HEK293 (cell line): ENCODE results near the gene KCTD6.

Experiments
- CTCF ChIA-PET: fragments of 350-600 bp; formaldehyde crosslinking; extraction: SDS; loops from one replicate; lab custom pipeline; 2021; ENCODE audit warnings: antibody characterized with exemption; lab: Yijun Ruan, JAX
- POLR2A ChIA-PET: fragments of 300-600 bp; formaldehyde crosslinking; extraction: SDS; loops from one replicate; lab custom pipeline; 2020; ENCODE audit warnings: antibody characterized with exemption, inconsistent platforms; lab: Yijun Ruan, JAX
- H3K27ac ChIP-seq: fragments of 200-500 bp; sonication (Bioruptor generic); 2 replicates; pipeline ENCODE4 v1.5.1; 2014; ENCODE audit warnings: low read depth, low read length, control low read depth, inconsistent platforms; ENCODE audit errors: extremely low read depth
- H3K36me3 ChIP-seq, 2 experiments: fragments of 200-500 bp in 1 of 2; sonication (Bioruptor generic) in 1 of 2; 1 replicate in 1 of 2; 2 replicates in 1 of 2; pipeline ENCODE4 v1.5.1; 2014 to 2017; ENCODE audit warnings: inconsistent platforms in 2 of 2, low read length in 2 of 2; ENCODE audit not compliant: control insufficient read depth in 2 of 2, insufficient read depth in 1 of 2
- H3K4me1 ChIP-seq: fragments of 200-500 bp; sonication (Bioruptor generic); 2 replicates; pipeline ENCODE4 v1.5.1; 2014; ENCODE audit warnings: mild to moderate bottlenecking, low read length, inconsistent platforms; ENCODE audit not compliant: control insufficient read depth, insufficient read depth
- H3K4me3 ChIP-seq: 2 replicates; pipeline ENCODE4 v1.5.1; 2011; ENCODE audit warnings: low read depth, mild to moderate bottlenecking, control low read depth, low read length, moderate library complexity
- H3K9me3 ChIP-seq: fragments of 200-500 bp; sonication (Bioruptor generic); 2 replicates; pipeline ENCODE4 v1.5.1; 2014; ENCODE audit warnings: low read depth, low read length, inconsistent platforms; ENCODE audit not compliant: control insufficient read depth, insufficient read depth
- AEBP2 ChIP-seq: fragments of 450-650 bp; formaldehyde crosslinking; IDR thresholded peaks from 2 replicates; pipeline ENCODE4 v1.5.1; 2016; ENCODE audit warnings: missing biosample characterization, missing genetic modification characterization, borderline replicate concordance
- REPIN1 ChIP-seq: fragments of 450-650 bp; formaldehyde crosslinking; IDR thresholded peaks from 2 replicates; pipeline ENCODE4 v1.5.1; 2017; ENCODE audit warnings: missing biosample characterization, missing genetic modification characterization, low read depth
- SCRT1 ChIP-seq: fragments of 450-650 bp; formaldehyde crosslinking; IDR thresholded peaks from 2 replicates; pipeline ENCODE4 v1.5.1; 2016; ENCODE audit warnings: missing biosample characterization, missing genetic modification characterization, borderline replicate concordance
- SCRT2 ChIP-seq: fragments of 450-650 bp; formaldehyde crosslinking; IDR thresholded peaks from 2 replicates; pipeline ENCODE4 v1.5.1; 2016; ENCODE audit warnings: missing biosample characterization, missing genetic modification characterization
- ZFHX2 ChIP-seq: fragments of 450-650 bp; formaldehyde crosslinking; conservative IDR thresholded peaks from 2 replicates; pipeline ENCODE4 v1.5.1; 2016; ENCODE audit warnings: missing biosample characterization, missing genetic modification characterization
- ZFP41 ChIP-seq: fragments of 450-650 bp; formaldehyde crosslinking; IDR thresholded peaks from 2 replicates; pipeline ENCODE4 v1.5.1; 2016; ENCODE audit warnings: missing biosample characterization, missing genetic modification characterization, borderline replicate concordance
- ZNF114 ChIP-seq: fragments of 450-650 bp; formaldehyde crosslinking; IDR thresholded peaks from 2 replicates; pipeline ENCODE4 v1.5.0; 2017; ENCODE audit warnings: missing biosample characterization, missing genetic modification characterization
- ZNF133 ChIP-seq: fragments of 450-650 bp; formaldehyde crosslinking; IDR thresholded peaks from 2 replicates; pipeline ENCODE4 v1.5.1; 2016; ENCODE audit warnings: missing biosample characterization, missing genetic modification characterization
- ZNF26 ChIP-seq: fragments of 450-650 bp; formaldehyde crosslinking; IDR thresholded peaks from 2 replicates; pipeline ENCODE4 v1.5.1; 2016; ENCODE audit warnings: missing biosample characterization, missing genetic modification characterization
- ZNF302 ChIP-seq: fragments of 450-650 bp; formaldehyde crosslinking; IDR thresholded peaks from 2 replicates; pipeline ENCODE4 v1.5.1; 2016; ENCODE audit warnings: missing biosample characterization, missing genetic modification characterization, low read depth
- ZNF350 ChIP-seq: fragments of 450-650 bp; formaldehyde crosslinking; IDR thresholded peaks from 2 replicates; pipeline ENCODE4 v1.5.0; 2017; ENCODE audit warnings: missing biosample characterization, mild to moderate bottlenecking, missing genetic modification characterization
- ZNF391 ChIP-seq: fragments of 450-650 bp; formaldehyde crosslinking; IDR thresholded peaks from 2 replicates; pipeline ENCODE4 v1.5.1; 2016; ENCODE audit warnings: low read depth, missing biosample characterization, missing genetic modification characterization, borderline replicate concordance
- ZNF585B ChIP-seq: fragments of 450-650 bp; formaldehyde crosslinking; IDR thresholded peaks from 2 replicates; pipeline ENCODE4 v1.5.1; 2016; ENCODE audit warnings: missing biosample characterization, missing genetic modification characterization
- ZNF596 ChIP-seq: fragments of 450-650 bp; IDR thresholded peaks from 2 replicates; pipeline ENCODE4 v1.5.0; 2018; ENCODE audit warnings: missing biosample characterization, mild to moderate bottlenecking, missing genetic modification characterization, moderate library complexity
- ZNF645 ChIP-seq: fragments of 450-650 bp; formaldehyde crosslinking; IDR thresholded peaks from 2 replicates; pipeline ENCODE4; 2016; ENCODE audit warnings: missing biosample characterization, missing genetic modification characterization
- ZNF747 ChIP-seq: fragments of 450-650 bp; formaldehyde crosslinking; IDR thresholded peaks from 2 replicates; pipeline ENCODE4 v1.5.1; 2016; ENCODE audit warnings: missing biosample characterization, missing genetic modification characterization
- TF ChIP-seq, protein P1 (sequence below): fragments of 450-650 bp; formaldehyde crosslinking; IDR thresholded peaks from 2 replicates; pipeline ENCODE4 v1.5.1; 2016; ENCODE audit warnings: missing biosample characterization, missing genetic modification characterization
- TF ChIP-seq, protein P2 (sequence below): fragments of 450-650 bp; formaldehyde crosslinking; IDR thresholded peaks from 2 replicates; pipeline ENCODE4 v1.5.1; 2016; ENCODE audit warnings: missing biosample characterization, missing genetic modification characterization

The KCTD6 gene

DNA sequence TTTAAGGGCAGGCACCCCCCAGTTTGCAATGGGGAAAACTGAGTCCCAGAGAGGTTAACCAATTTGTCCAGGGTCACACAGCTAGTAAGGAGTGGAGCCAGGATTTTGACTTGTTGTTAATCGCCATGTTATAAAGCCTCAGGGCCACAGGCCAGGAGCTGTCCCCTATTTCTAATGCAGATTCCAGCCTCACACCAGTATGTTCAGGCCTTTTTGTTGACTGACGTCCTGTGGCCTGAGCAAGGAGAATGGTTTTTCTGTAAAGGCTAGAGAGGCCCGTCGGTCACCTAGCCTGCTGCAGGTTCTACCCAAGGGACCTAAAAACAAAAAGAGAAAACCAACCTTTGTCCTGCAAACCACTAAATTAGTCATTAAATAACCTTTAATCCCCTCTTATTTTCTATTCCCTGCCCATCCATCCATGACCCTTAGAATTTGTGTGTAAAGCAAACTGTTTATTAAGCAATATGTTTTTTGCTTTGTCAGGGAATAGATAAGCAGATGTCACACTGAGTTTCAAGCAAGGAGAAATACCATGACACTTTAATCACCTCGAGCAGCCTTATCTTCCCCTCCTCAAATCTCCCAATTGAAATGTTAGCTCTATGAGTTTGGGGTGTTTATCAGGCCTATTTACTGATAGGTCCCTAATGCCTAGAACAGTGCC lies 31.0 kb downstream of the KCTD6 start:
- Histone ChIP-seq H3K36me3 (no peaks in the 10 kb centered on the region), H3K4me3 (no peak overlapping the region), H3K9me3 (no peaks in the 10 kb centered on the region), H3K4me1 (no peaks in the 10 kb centered on the region; the same call in 1 of the 2 replicates), H3K27ac (no peak overlapping the region)
- POLR2A ChIA-PET: interaction anchor here (0.5 kb wide), 1 partner anchor 1189 kb away, joined by 4 read pairs; no protein-coding TSS in a partner anchor
- CTCF ChIA-PET: interaction anchor here (0.7 to 1.3 kb wide), 2 partner anchors 8 to 337 kb away, joined by 3 to 4 read pairs; no protein-coding TSS in a partner anchor
- TF ChIP-seq ZNF26 (tag by site-specific recombination) (no peak), SCRT2 (tag by site-specific recombination) (no peak), ZNF114 (tag by site-specific recombination) (no peak)

GRCh38 chr3:58524326-58524888 lies 32.5 kb downstream of the KCTD6 start:
- TF ChIP-seq ZNF391 (tag by site-specific recombination): no peak
- no peak for TF ChIP-seq ZFP41 (tag by site-specific recombination)
- TF ChIP-seq ZNF302 (tag by site-specific recombination): no peak
- no peak for TF ChIP-seq ZNF596 (tag by site-specific recombination)
- no peak for TF ChIP-seq ZNF645 (tag by site-specific recombination)
- no peak for TF ChIP-seq ZNF747 (tag by site-specific recombination)
- TF ChIP-seq, protein P1, sequence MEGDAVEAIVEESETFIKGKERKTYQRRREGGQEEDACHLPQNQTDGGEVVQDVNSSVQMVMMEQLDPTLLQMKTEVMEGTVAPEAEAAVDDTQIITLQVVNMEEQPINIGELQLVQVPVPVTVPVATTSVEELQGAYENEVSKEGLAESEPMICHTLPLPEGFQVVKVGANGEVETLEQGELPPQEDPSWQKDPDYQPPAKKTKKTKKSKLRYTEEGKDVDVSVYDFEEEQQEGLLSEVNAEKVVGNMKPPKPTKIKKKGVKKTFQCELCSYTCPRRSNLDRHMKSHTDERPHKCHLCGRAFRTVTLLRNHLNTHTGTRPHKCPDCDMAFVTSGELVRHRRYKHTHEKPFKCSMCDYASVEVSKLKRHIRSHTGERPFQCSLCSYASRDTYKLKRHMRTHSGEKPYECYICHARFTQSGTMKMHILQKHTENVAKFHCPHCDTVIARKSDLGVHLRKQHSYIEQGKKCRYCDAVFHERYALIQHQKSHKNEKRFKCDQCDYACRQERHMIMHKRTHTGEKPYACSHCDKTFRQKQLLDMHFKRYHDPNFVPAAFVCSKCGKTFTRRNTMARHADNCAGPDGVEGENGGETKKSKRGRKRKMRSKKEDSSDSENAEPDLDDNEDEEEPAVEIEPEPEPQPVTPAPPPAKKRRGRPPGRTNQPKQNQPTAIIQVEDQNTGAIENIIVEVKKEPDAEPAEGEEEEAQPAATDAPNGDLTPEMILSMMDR (tag by site-specific recombination): no peak
- no peak for TF ChIP-seq ZNF133 (tag by site-specific recombination)
- TF ChIP-seq, protein P2, sequence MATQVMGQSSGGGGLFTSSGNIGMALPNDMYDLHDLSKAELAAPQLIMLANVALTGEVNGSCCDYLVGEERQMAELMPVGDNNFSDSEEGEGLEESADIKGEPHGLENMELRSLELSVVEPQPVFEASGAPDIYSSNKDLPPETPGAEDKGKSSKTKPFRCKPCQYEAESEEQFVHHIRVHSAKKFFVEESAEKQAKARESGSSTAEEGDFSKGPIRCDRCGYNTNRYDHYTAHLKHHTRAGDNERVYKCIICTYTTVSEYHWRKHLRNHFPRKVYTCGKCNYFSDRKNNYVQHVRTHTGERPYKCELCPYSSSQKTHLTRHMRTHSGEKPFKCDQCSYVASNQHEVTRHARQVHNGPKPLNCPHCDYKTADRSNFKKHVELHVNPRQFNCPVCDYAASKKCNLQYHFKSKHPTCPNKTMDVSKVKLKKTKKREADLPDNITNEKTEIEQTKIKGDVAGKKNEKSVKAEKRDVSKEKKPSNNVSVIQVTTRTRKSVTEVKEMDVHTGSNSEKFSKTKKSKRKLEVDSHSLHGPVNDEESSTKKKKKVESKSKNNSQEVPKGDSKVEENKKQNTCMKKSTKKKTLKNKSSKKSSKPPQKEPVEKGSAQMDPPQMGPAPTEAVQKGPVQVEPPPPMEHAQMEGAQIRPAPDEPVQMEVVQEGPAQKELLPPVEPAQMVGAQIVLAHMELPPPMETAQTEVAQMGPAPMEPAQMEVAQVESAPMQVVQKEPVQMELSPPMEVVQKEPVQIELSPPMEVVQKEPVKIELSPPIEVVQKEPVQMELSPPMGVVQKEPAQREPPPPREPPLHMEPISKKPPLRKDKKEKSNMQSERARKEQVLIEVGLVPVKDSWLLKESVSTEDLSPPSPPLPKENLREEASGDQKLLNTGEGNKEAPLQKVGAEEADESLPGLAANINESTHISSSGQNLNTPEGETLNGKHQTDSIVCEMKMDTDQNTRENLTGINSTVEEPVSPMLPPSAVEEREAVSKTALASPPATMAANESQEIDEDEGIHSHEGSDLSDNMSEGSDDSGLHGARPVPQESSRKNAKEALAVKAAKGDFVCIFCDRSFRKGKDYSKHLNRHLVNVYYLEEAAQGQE (tag by site-specific recombination): no peak
- TF ChIP-seq ZNF350 (tag by site-specific recombination): no peak
- TF ChIP-seq ZNF585B (tag by site-specific recombination): no peak
- no peak for TF ChIP-seq AEBP2 (tag by site-specific recombination)
- TF ChIP-seq ZFHX2 (tag by site-specific recombination): no peak
- TF ChIP-seq SCRT1 (tag by site-specific recombination): no peak
- TF ChIP-seq REPIN1 (tag by site-specific recombination): no peak
- TF ChIP-seq, all 188 proteins: peak for 0
- H3K36me3 ChIP-seq: no peaks in the 10 kb centered on the region
- CTCF ChIA-PET: no interaction called here
- no peaks in the 10 kb centered on the region; the same call in 1 of the 2 replicates for H3K4me1 ChIP-seq
- H3K4me3 ChIP-seq: no peak overlapping the region
- POLR2A ChIA-PET: no interaction called here
- H3K27ac ChIP-seq: no peak overlapping the region
- H3K9me3 ChIP-seq: no peaks in the 10 kb centered on the region
